Measurements from ENCODE around the gene NIM1K.
"Not testable (repeated sequence)": the region's sequence is repeated elsewhere in the genome, so short reads cannot be mapped to it uniquely, and the experiment has no call there.

The NIM1K gene

GRCh38 chr5:43300112-43300511 lies 108.1 kb downstream of the NIM1K start:
- no peak overlapping the region for H3K4me3 ChIP-seq (ENCODE audit: low read depth, low read length)
- DNase-seq (ENCODE audit: low read depth), result no peak
- TF ChIP-seq, protein P1, sequence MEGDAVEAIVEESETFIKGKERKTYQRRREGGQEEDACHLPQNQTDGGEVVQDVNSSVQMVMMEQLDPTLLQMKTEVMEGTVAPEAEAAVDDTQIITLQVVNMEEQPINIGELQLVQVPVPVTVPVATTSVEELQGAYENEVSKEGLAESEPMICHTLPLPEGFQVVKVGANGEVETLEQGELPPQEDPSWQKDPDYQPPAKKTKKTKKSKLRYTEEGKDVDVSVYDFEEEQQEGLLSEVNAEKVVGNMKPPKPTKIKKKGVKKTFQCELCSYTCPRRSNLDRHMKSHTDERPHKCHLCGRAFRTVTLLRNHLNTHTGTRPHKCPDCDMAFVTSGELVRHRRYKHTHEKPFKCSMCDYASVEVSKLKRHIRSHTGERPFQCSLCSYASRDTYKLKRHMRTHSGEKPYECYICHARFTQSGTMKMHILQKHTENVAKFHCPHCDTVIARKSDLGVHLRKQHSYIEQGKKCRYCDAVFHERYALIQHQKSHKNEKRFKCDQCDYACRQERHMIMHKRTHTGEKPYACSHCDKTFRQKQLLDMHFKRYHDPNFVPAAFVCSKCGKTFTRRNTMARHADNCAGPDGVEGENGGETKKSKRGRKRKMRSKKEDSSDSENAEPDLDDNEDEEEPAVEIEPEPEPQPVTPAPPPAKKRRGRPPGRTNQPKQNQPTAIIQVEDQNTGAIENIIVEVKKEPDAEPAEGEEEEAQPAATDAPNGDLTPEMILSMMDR (IDR thresholded peaks at IDR 0.05; ENCODE audit: insufficient read depth, low read depth, low read length, missing control alignments), result no peak

DNA sequence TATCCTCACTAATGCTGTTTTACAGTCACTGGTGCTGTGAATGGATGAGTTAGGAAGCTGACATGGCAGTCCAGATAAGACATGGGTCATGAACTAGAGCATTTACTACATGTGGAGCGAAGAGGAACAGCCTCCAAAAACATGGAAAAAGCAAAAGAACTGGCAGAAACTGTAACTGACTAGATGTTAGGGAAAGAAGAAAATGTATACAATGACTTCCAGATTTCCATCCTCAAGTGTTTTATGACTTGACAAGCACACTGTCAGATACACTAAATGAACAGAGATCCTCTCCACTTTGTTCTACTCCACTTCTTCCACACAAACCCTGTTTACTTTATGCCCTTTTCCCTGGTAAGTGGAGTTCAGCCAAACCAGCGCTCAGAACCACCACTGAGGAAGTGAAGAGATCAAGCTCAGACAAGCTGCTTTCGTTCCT lies 109.6 kb downstream of the NIM1K start:
- TF ChIP-seq, protein P1 (IDR thresholded peaks at IDR 0.05; ENCODE audit: insufficient read depth, low read depth, low read length, missing control alignments), result no peak
- DNase-seq (ENCODE audit: low read depth), result no peak
- no peak overlapping the region for H3K4me3 ChIP-seq (ENCODE audit: low read depth, low read length)

DNA sequence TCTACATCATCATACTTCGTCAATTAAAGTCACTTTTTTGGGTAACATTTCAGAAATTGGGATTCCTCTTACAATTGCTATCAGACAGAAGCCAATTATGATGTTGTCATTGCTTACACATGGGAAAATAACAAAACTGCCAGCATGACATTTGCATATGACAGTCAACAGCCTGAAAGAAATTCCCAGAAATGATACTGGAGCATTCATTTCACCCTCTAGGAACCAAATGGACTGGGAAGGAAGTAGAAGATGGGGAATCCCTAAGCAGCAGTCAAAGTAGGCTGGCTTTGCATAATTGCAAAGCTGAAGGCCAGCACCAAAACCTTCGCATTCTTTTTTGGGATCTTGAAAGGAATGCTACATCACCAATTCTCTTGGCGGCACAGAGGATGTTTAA lies 110.5 kb downstream of the NIM1K start:
- TF ChIP-seq, protein P1 (IDR thresholded peaks at IDR 0.05; ENCODE audit: insufficient read depth, low read depth, low read length, missing control alignments), result no peak
- no peak overlapping the region for H3K4me3 ChIP-seq (ENCODE audit: low read depth, low read length)
- DNase-seq (ENCODE audit: low read depth), result no peak

GRCh38 chr5:43303242-43303641 lies 111.2 kb downstream of the NIM1K start:
- no peak for DNase-seq (ENCODE audit: low read depth)
- TF ChIP-seq, protein P1 (IDR thresholded peaks at IDR 0.05; ENCODE audit: insufficient read depth, low read depth, low read length, missing control alignments), result no peak
- no peak overlapping the region for H3K4me3 ChIP-seq (ENCODE audit: low read depth, low read length)

DNA sequence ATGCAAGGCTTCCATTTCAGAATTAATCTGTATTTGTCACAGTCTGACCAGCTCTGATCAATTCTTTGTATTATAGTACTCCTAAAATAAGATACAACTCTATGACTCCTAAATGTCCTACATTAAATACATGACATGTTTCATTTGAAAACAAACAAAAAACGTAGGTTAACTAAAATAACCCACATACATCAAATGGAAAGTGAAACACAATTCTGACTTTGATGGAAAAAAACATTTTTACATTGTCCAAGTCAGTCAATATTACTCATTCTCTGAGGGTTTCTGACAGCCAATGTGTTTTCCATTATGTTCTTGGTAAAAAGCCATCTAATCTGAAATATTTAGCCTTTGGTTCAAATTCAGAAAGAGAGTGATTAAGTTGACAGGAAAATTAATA lies 112.5 kb downstream of the NIM1K start:
- H3K4me3 ChIP-seq (ENCODE audit: low read depth, low read length), result no peak overlapping the region; the same call in 1 of the 2 replicates
- TF ChIP-seq, protein P1 (IDR thresholded peaks at IDR 0.05; ENCODE audit: insufficient read depth, low read depth, low read length, missing control alignments), result no peak
- DNase-seq (ENCODE audit: low read depth), result peak; percentile 47

- H3K4me3 ChIP-seq (ENCODE audit: low read depth, low read length), result no peak overlapping the region
- TF ChIP-seq, protein P1 (IDR thresholded peaks at IDR 0.05; ENCODE audit: insufficient read depth, low read depth, low read length, missing control alignments), result peak; percentile 53
- DNase-seq (ENCODE audit: low read depth), result peak; percentile 77
Measured at GRCh38 chr5:43305948-43306565, 114.0 kb downstream of the NIM1K start.

- H3K4me3 ChIP-seq (ENCODE audit: low read depth, low read length); DNase-seq (ENCODE audit: low read depth): not testable (repeated sequence)
Measured at GRCh38 chr5:43306954-43307353, 114.9 kb downstream of the NIM1K start.

Data from GM12865 (cell line).